Fibroblast of skin of back (primary cell): Measurements from ENCODE around the gene CLEC19A.

Experiments
- DNase-seq: peaks from one replicate; pipeline ENCODE4 v3.0.0-alpha.2; 2013

The CLEC19A gene

GRCh38 chr16:19330841-19331397 is 45.4 kb downstream of the CLEC19A start:
- DNase-seq: peak; percentile 52

DNA sequence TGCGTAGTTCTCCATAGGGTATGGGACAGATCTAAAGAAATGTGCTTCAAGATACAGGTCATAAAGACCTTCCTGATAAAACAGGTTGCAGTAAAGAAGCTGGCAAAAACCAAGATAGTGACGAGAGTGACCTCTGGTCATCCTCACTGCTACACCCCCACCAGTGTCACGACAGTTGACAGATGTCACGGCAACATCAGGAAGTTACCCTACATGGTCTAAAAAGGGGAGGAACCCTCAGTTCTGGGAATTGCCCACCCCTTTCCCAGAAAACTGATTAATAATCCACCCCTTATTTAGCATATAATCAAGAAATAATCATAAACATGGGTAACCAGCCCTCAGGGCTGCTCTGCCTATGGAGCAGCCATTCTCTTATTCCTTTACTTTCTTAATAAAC is 46.3 kb downstream of the CLEC19A start:
- DNase-seq: no peak

GRCh38 chr16:19338335-19338734 is 52.8 kb downstream of the CLEC19A start:
- no peak for DNase-seq

GRCh38 chr16:19344224-19344801 is 58.8 kb downstream of the CLEC19A start:
- no peak for DNase-seq

- no peak for DNase-seq
These were observed 59.4 kb downstream of the CLEC19A start for GRCh38 chr16:19344980-19345379.

DNA sequence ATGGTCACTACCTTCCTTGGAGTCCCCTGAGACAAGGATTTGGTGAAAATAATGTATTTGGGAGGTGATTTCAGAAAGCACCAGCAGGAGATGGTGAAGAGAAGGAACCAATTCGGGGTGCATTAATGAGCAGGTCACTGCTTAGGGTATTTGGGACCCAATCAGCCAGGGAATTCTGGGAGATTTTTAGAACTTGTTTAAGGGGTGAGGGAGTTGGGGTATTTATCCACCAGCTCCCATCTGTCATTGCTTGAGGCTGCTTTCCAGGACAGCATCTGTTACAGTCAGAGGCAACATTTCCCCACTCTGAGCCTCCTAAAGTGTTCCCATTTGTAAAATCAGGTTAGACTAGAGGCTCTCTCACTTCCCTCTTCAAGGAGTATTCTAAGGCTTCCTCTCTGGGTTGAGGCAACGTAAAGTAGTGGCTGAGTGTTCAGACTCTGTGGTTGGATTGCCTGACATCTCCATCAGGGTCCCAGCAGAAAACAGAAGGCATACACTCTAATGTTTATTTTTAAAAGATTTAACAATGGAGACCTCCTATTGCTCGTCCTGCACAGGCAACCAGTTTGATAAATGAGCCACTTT is 60.9 kb downstream of the CLEC19A start:
- DNase-seq: no peak

DNA sequence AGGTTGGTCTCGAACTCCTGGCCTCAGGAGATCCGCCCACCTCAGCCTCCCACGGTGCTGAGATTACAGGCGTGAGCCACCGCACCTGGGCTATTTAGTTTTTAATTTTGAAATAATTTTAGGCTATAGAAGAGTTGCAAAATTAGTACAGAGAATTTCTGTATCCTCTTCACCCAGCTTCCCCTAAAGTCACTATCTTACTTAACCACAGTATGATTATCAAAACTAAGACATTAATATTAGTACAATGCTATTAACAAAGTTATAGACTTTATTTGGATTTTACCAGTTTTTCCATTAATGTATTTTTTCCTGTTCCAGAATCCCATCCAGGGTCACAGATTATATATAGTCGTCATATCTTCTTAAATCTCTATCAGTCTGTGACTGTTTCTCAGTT is 62.6 kb downstream of the CLEC19A start:
- DNase-seq: no peak

GRCh38 chr16:19348578-19349315 is 63.2 kb downstream of the CLEC19A start:
- DNase-seq: no peak

DNA sequence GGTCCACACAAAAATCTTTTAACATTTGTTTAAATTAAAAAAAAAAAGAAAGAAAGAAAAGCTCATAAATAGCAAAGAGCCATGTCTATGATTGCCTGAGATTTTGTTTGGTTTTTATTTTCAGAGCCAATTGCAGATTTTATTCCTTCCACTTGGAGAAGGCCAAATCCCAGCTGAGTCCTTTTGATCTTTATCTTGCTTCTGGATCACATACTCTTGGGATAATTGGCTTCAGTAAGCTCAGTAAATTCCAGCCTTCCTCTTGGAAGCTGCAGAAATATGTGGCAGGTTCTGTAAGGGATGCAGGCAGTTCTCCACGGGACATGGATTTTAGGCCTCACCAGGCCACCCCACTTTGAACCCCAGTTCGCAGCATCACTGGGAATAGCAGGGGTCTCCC is 68.8 kb downstream of the CLEC19A start:
- no peak for DNase-seq

DNA sequence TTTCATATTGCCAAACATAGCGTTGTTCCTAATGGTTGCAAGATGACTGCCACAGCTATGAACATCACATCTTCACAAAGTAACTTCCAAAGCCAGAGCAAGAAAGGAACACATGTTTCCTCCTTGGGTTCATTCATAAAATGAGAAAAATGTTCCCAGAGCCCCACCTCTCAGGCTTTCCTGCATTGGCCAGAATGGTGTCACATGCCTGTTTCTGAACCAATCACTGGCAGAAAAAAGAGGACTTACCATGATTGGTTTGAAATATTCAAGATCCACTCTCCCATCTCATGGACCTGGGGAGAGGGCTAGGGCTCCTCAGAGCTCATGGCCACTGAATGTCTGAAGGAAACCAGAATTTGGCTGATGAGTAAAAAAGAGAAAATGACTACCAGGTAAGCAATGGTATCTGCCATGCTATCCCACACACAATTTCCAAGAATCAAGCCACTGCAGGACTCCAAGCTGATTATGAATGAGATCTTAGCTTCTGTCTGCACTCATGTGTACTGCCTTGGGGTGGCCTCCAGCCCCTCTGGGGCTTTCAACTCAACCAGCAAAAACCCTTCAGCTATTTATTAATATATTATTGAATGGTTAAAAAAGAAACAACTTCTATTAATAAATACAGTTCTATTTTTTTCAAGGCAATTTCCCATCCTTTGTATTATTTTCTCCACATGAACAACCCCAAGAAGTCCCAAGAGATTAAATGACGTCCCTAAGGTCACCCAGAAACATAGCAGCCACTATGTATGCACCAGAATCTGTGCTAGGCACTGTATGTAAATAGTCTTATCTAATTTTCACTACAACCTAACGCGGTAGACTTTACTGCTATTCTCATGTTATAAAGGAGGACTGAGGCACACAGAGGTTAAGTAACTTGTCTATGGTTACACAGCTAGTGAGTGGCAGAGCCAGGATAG is 70.8 kb downstream of the CLEC19A start:
- DNase-seq: no peak

- DNase-seq: no peak
These were observed 74.0 kb downstream of the CLEC19A start for GRCh38 chr16:19359556-19359955.
